ENCODE data around the gene NANOS3.

NANOS3 gene

GRCh38 chr19:13864667-13865570 lies 12.0 kb upstream of the NANOS3 start:
- H3K9me3 ChIP-seq (ENCODE audit: control insufficient read depth, insufficient read depth, low read length) = no peaks in the 10 kb centered on the region

GRCh38 chr19:13865571-13866462 lies 11.1 kb upstream of the NANOS3 start:
- H3K9me3 ChIP-seq (ENCODE audit: control insufficient read depth, insufficient read depth, low read length) = no peaks in the 10 kb centered on the region
- H3K36me3 ChIP-seq (ENCODE audit: control insufficient read depth, low read length) = no peaks in the 10 kb centered on the region
- 0 out of 2 replicates have a peak, but pooled peaks have one; percentile 53 for TF ChIP-seq EZH2phosphoT487 (IDR thresholded peaks at IDR 0.05; ENCODE audit: borderline replicate concordance, low read length)
- no peak for TF ChIP-seq CTCF (IDR thresholded peaks at IDR 0.05; ENCODE audit: low read depth, low read length, poor library complexity, severe bottlenecking)
- peak overlapping the region; percentile 75 for H3K4me3 ChIP-seq (ENCODE audit: low read length)
- H3K27me3 ChIP-seq (ENCODE audit: control insufficient read depth, low read length) = peaks cover 21% of the 10 kb centered on the region
- no peaks in the 10 kb centered on the region for H3K9me2 ChIP-seq (replicated peaks; ENCODE audit: control insufficient read depth, low read length)
- no peaks in the 10 kb centered on the region for H3F3A ChIP-seq (ENCODE audit: control insufficient read depth, insufficient read depth)
- peak overlapping the region; percentile 75 for H3K4me2 ChIP-seq (ENCODE audit: low read length)
- peaks cover 56% of the 10 kb centered on the region for H3K4me1 ChIP-seq (ENCODE audit: control insufficient read depth, low read length)
- H3K79me2 ChIP-seq (ENCODE audit: control insufficient read depth, low read length) = no peaks in the 10 kb centered on the region
- H4K20me1 ChIP-seq (ENCODE audit: control insufficient read depth, insufficient read depth, low read depth, low read length) = no peaks in the 10 kb centered on the region
- no peak overlapping the region for H3K27ac ChIP-seq (ENCODE audit: low read depth, low read length)

More at GRCh38 chr19:13864667-13865570, 12.0 kb upstream of the NANOS3 start:
- no peaks in the 10 kb centered on the region for H3K79me2 ChIP-seq (ENCODE audit: control insufficient read depth, low read length)
- peak overlapping the region; percentile 75; the same call in 1 of the 2 replicates for H3K4me2 ChIP-seq (ENCODE audit: low read length)
- H4K20me1 ChIP-seq (ENCODE audit: control insufficient read depth, insufficient read depth, low read depth, low read length) = no peaks in the 10 kb centered on the region
- no peak overlapping the region for H3K27ac ChIP-seq (ENCODE audit: low read depth, low read length)
- peaks cover 21% of the 10 kb centered on the region for H3K27me3 ChIP-seq (ENCODE audit: control insufficient read depth, low read length)
- H3F3A ChIP-seq (ENCODE audit: control insufficient read depth, insufficient read depth) = no peaks in the 10 kb centered on the region
- TF ChIP-seq CTCF (IDR thresholded peaks at IDR 0.05; ENCODE audit: low read depth, low read length, poor library complexity, severe bottlenecking) (no peak), EZH2phosphoT487 (IDR thresholded peaks at IDR 0.05; ENCODE audit: borderline replicate concordance, low read length) (no peak)
- no peaks in the 10 kb centered on the region for H3K9me2 ChIP-seq (replicated peaks; ENCODE audit: control insufficient read depth, low read length)
- no peaks in the 10 kb centered on the region for H3K36me3 ChIP-seq (ENCODE audit: control insufficient read depth, low read length)
- H3K4me3 ChIP-seq (ENCODE audit: low read length) = peak overlapping the region; percentile 75
- H3K4me1 ChIP-seq (ENCODE audit: control insufficient read depth, low read length) = peaks cover 52% of the 10 kb centered on the region

- Histone ChIP-seq H3K4me2 (ENCODE audit: low read length) (peak overlapping the region; percentile 75), H3K27me3 (ENCODE audit: control insufficient read depth, low read length) (peaks cover 21% of the 10 kb centered on the region), H4K20me1 (ENCODE audit: control insufficient read depth, insufficient read depth, low read depth, low read length) (no peaks in the 10 kb centered on the region), H3K36me3 (ENCODE audit: control insufficient read depth, low read length) (no peaks in the 10 kb centered on the region), H3K9me3 (ENCODE audit: control insufficient read depth, insufficient read depth, low read length) (no peaks in the 10 kb centered on the region), H3K9me2 (replicated peaks; ENCODE audit: control insufficient read depth, low read length) (no peaks in the 10 kb centered on the region), H3F3A (ENCODE audit: control insufficient read depth, insufficient read depth) (no peaks in the 10 kb centered on the region), H3K79me2 (ENCODE audit: control insufficient read depth, low read length) (no peaks in the 10 kb centered on the region), H3K4me3 (ENCODE audit: low read length) (peak overlapping the region; percentile 75), H3K27ac (ENCODE audit: low read depth, low read length) (no peak overlapping the region), H3K4me1 (ENCODE audit: control insufficient read depth, low read length) (peaks cover 56% of the 10 kb centered on the region)
- TF ChIP-seq EZH2phosphoT487 (IDR thresholded peaks at IDR 0.05; ENCODE audit: borderline replicate concordance, low read length) = no peak
- TF ChIP-seq CTCF (IDR thresholded peaks at IDR 0.05; ENCODE audit: low read depth, low read length, poor library complexity, severe bottlenecking) = no peak
Measured at GRCh38 chr19:13866463-13867046, 10.4 kb upstream of the NANOS3 start.

All from DOHH2 (cell line).